SK-N-SH (cell line): ENCODE results near the gene WFDC2. TPM values are rescaled to one million over a fixed set of nuclear protein-coding genes. Genes with fewer than 3 reads are reported as not detected.

Experiments used
- CTCF ChIA-PET: fragments of 300-600, 350-600 bp; formaldehyde crosslinking; extraction: SDS; loops from one replicate; lab custom pipeline; 2021; lab: Yijun Ruan, JAX
- POLR2A ChIA-PET: fragments of 350-600 bp; sonication (Branson Sonifier 250); formaldehyde crosslinking; extraction: SDS; loops from one replicate; lab custom pipeline; 2020; ENCODE audit warnings: antibody characterized with exemption, inconsistent platforms; lab: Yijun Ruan, JAX
- DNase-seq: peaks from one replicate; pipeline ENCODE4 v3.0.0; 2012
- H2AFZ ChIP-seq: fragments of 200-600 bp; sonication (generic); 2 replicates; pipeline ENCODE4 v1.8.1; 2016; ENCODE audit warnings: antibody characterized with exemption, mild to moderate bottlenecking, low read depth
- H3F3A ChIP-seq: fragments of 200-600 bp; sonication (generic); replicated peaks from 2 replicates; pipeline ENCODE3; 2016; ENCODE audit warnings: antibody characterized with exemption, mild to moderate bottlenecking; ENCODE audit not compliant: insufficient read depth
- H3K27ac ChIP-seq, 2 experiments: fragments of 200-500 bp in 1 of 2; fragments of 200-600 bp in 1 of 2; sonication (Bioruptor generic) in 1 of 2; sonication (generic), shearing (Covaris generic) in 1 of 2; 2 replicates each; pipeline versions ENCODE4 v1.5.1 to v1.6.1; 2014 to 2016; ENCODE audit warnings: low read depth in 2 of 2, inconsistent platforms in 1 of 2, low read length in 1 of 2, mild to moderate bottlenecking in 1 of 2, mixed read lengths in 1 of 2
- H3K27me3 ChIP-seq: fragments of 200-600 bp; sonication (generic), shearing (Covaris generic); 2 replicates; pipeline ENCODE4 v1.6.1; 2016; ENCODE audit warnings: mixed run types; ENCODE audit not compliant: insufficient read depth
- H3K36me3 ChIP-seq, 2 experiments: fragments of 200-500 bp in 1 of 2; fragments of 200-600 bp in 1 of 2; sonication (Bioruptor generic) in 1 of 2; sonication (generic) in 1 of 2; replicated peaks in 1 of 2; 2 replicates each; pipeline versions ENCODE3 to v1.5.1; 2014 to 2016; ENCODE audit warnings: low read length in 1 of 2, mild to moderate bottlenecking in 1 of 2; ENCODE audit not compliant: insufficient read depth in 2 of 2, control insufficient read depth in 1 of 2
- H3K4me1 ChIP-seq, 2 experiments: fragments of 200-500 bp in 1 of 2; fragments of 200-600 bp in 1 of 2; sonication (Bioruptor generic) in 1 of 2; sonication (generic), shearing (Covaris generic) in 1 of 2; 2 replicates each; pipeline versions ENCODE4 v1.5.1 to v1.6.1; 2014 to 2016; ENCODE audit warnings: low read depth in 1 of 2, low read length in 1 of 2, mixed run types in 1 of 2; ENCODE audit not compliant: insufficient read depth in 2 of 2, control insufficient read depth in 1 of 2
- H3K4me2 ChIP-seq: fragments of 200-600 bp; sonication (generic), shearing (Covaris generic); 2 replicates; pipeline ENCODE4 v1.6.1; 2017; ENCODE audit warnings: mixed run types
- H3K4me3 ChIP-seq, 2 experiments: fragments of 200-500 bp in 1 of 2; fragments of 200-600 bp in 1 of 2; sonication (Bioruptor generic) in 1 of 2; sonication (generic), shearing (Covaris generic) in 1 of 2; 2 replicates each; pipeline versions ENCODE4 v1.5.1 to v1.8.1; 2014 to 2016; ENCODE audit warnings: low read depth in 2 of 2, inconsistent platforms in 1 of 2, low read length in 1 of 2, mild to moderate bottlenecking in 1 of 2, mixed read lengths in 1 of 2, moderate library complexity in 1 of 2
- H3K79me2 ChIP-seq: fragments of 200-600 bp; sonication (generic); 2 replicates; pipeline ENCODE4 v1.8.1; 2017; ENCODE audit warnings: mild to moderate bottlenecking; ENCODE audit not compliant: insufficient read depth
- H3K9ac ChIP-seq: fragments of 200-600 bp; sonication (generic); 2 replicates; pipeline ENCODE4 v1.6.1; 2017; ENCODE audit warnings: mixed run types
- H3K9me2 ChIP-seq: fragments of 200-600 bp; sonication (generic); 2 replicates; pipeline ENCODE4 v1.6.1; 2017; ENCODE audit warnings: mixed run types
- H3K9me3 ChIP-seq: fragments of 200-600 bp; sonication (generic); 2 replicates; pipeline ENCODE4 v1.6.1; 2017; ENCODE audit warnings: mixed run types, mild to moderate bottlenecking, moderate library complexity
- H4K20me1 ChIP-seq: fragments of 200-600 bp; sonication (generic); 2 replicates; pipeline ENCODE4 v1.6.1; 2017; ENCODE audit warnings: mild to moderate bottlenecking, mixed run types; ENCODE audit not compliant: insufficient read depth
- CHD2 ChIP-seq: fragments of 150-350 bp; IDR thresholded peaks from 2 replicates; pipeline ENCODE4 v1.6.1; 2018; ENCODE audit warnings: low read length; ENCODE audit not compliant: partially characterized antibody
- ELF1 ChIP-seq: IDR thresholded peaks from 2 replicates; pipeline ENCODE4 v1.4.0; 2012
- EZH2phosphoT487 ChIP-seq: fragments of 200-600 bp; sonication (generic); IDR thresholded peaks from 2 replicates; pipeline ENCODE4 v1.6.1; 2017; ENCODE audit warnings: low read depth, mixed run types, mild to moderate bottlenecking, antibody characterized with exemption, moderate library complexity, borderline replicate concordance
- FOSL2 ChIP-seq: IDR thresholded peaks from 2 replicates; pipeline ENCODE4 v1.4.0; 2012; ENCODE audit warnings: low read depth, mild to moderate bottlenecking, moderate library complexity, borderline replicate concordance
- FOXJ3 ChIP-seq: sonication (generic); formaldehyde crosslinking; IDR thresholded peaks from 2 replicates; pipeline ENCODE4 v1.5.1; 2020; ENCODE audit warnings: mild to moderate bottlenecking, missing genetic modification reagents
- FOXM1 ChIP-seq: IDR thresholded peaks from 2 replicates; pipeline ENCODE4 v1.4.0; 2012; ENCODE audit warnings: low read depth, mild to moderate bottlenecking
- GABPA ChIP-seq: IDR thresholded peaks from 2 replicates; pipeline ENCODE4 v1.4.0; 2012; ENCODE audit warnings: low read depth, mild to moderate bottlenecking
- JUND ChIP-seq: IDR thresholded peaks from 2 replicates; pipeline ENCODE4 v1.4.0; 2012
- MEF2A ChIP-seq: IDR thresholded peaks from 2 replicates; pipeline ENCODE4 v1.4.0; 2012; ENCODE audit warnings: low read depth, borderline replicate concordance
- NFIC ChIP-seq: IDR thresholded peaks from 2 replicates; pipeline ENCODE4 v1.4.0; 2012; ENCODE audit warnings: borderline replicate concordance
- NRF1 ChIP-seq: IDR thresholded peaks from 2 replicates; pipeline ENCODE4 v1.6.1; 2012; ENCODE audit warnings: low read depth, mild to moderate bottlenecking, low read length
- RAD21 ChIP-seq: IDR thresholded peaks from 2 replicates; pipeline ENCODE4 v1.6.1; 2012; ENCODE audit warnings: mild to moderate bottlenecking, low read length
- SIN3A ChIP-seq: IDR thresholded peaks from 2 replicates; pipeline ENCODE4 v1.6.1; 2012; ENCODE audit warnings: low read depth, mild to moderate bottlenecking, low read length, moderate library complexity, borderline replicate concordance
- SMC3 ChIP-seq: IDR thresholded peaks from 2 replicates; pipeline ENCODE4 v1.6.1; 2012; ENCODE audit warnings: low read depth, low read length, improper control_type of control experiment
- TEAD4 ChIP-seq: IDR thresholded peaks from 2 replicates; pipeline ENCODE4 v1.4.0; 2012; ENCODE audit warnings: mild to moderate bottlenecking, borderline replicate concordance; ENCODE audit not compliant: insufficient read depth
- YY1 ChIP-seq: IDR thresholded peaks from 2 replicates; pipeline ENCODE4 v1.4.0; 2012; ENCODE audit warnings: low read depth, mild to moderate bottlenecking
- WGBS: methylation state at CpG from one replicate; pipeline ENCODE4 v1.1.6; 2017; ENCODE audit warnings: low lambda C conversion rate; 5-methylcytosine and 5-hydroxymethylcytosine counted together
- polyA plus RNA-seq, 3 experiments: library from polyadenylated mRNA; depleted of rRNA; stranded (reverse); fragments of >200 nt; gene quantifications; 2 replicates each; pipeline ENCODE4 v1.2.3, GENCODE V29; 2012
- TF ChIP-seq, protein P1 (sequence below): fragments of 150-350 bp; IDR thresholded peaks from 2 replicates; pipeline ENCODE4 v1.6.1; 2017; ENCODE audit warnings: antibody characterized with exemption, low read length, low read depth, borderline replicate concordance
- TF ChIP-seq, protein P2 (sequence below): IDR thresholded peaks from 2 replicates; pipeline ENCODE4 v1.4.0; 2012; ENCODE audit warnings: low read depth, borderline replicate concordance
- TF ChIP-seq, protein P3 (sequence below): IDR thresholded peaks from 2 replicates; pipeline ENCODE4 v1.4.0; 2012; ENCODE audit warnings: low read depth
- TF ChIP-seq, protein P4 (sequence below): IDR thresholded peaks from 2 replicates; pipeline ENCODE4 v1.6.1; 2012; ENCODE audit warnings: mild to moderate bottlenecking, low read depth, low read length, moderate library complexity

The WFDC2 gene
- polyA plus RNA-seq, 1 of the 3 experiments (the other 2 are of a cell fraction), result 0.21 TPM

DNA sequence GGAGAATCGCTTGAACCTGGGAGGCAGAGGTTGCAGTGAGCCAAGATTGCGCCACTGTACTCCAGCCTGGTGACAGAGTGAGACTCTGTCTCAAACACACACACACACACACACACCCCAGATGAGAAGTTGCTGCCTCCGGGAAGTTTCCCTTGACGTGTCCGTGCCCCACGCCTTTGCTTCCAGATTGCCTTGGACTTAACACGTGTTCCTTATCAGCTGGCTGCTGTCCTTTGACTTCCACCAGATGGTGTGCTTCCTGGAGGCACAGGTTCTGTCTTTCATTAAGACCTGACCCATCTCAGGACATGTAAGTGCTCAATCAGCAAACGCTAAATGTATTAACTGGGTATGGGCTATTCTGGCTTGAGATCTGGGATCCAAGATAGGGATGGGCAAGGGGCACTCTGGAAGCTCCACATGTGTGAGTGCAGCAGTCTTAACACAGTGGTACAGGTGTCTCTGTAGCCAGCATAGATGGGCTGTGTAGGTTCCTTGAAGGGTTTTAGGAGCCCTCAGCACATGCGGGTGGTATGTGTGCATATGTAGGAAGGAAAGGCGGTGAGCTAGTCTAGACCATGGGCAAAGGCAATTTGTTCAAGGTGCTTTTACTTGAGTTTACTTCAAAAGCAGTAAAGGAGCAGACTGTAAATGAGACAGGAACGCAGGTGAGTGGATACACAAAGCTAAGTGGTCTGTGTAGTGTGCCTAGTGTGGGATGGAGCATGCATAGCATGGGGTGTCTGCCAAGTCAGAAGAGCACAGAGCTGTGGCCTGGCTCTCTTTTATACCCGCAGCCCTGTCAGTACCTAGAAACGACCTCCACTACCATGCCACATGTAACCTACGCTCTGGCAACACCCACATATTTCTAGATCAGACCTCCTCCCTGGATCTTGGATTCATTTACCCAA is 42.1 kb upstream of the WFDC2 start (continued):
- TF ChIP-seq FOXJ3 (CRISPR knock-in tag) (peak; percentile 93; the same call in 1 of the 2 replicates), MEF2A (no peak), EZH2phosphoT487 (no peak), FOSL2 (no peak), ELF1 (no peak), FOXM1 (no peak), YY1 (no peak)
- TF ChIP-seq, protein P1, sequence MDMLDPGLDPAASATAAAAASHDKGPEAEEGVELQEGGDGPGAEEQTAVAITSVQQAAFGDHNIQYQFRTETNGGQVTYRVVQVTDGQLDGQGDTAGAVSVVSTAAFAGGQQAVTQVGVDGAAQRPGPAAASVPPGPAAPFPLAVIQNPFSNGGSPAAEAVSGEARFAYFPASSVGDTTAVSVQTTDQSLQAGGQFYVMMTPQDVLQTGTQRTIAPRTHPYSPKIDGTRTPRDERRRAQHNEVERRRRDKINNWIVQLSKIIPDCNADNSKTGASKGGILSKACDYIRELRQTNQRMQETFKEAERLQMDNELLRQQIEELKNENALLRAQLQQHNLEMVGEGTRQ, result no peak
- TF ChIP-seq, protein P2, sequence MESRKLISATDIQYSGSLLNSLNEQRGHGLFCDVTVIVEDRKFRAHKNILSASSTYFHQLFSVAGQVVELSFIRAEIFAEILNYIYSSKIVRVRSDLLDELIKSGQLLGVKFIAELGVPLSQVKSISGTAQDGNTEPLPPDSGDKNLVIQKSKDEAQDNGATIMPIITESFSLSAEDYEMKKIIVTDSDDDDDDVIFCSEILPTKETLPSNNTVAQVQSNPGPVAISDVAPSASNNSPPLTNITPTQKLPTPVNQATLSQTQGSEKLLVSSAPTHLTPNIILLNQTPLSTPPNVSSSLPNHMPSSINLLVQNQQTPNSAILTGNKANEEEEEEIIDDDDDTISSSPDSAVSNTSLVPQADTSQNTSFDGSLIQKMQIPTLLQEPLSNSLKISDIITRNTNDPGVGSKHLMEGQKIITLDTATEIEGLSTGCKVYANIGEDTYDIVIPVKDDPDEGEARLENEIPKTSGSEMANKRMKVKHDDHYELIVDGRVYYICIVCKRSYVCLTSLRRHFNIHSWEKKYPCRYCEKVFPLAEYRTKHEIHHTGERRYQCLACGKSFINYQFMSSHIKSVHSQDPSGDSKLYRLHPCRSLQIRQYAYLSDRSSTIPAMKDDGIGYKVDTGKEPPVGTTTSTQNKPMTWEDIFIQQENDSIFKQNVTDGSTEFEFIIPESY, result no peak

GRCh38 chr20:45429618-45430017 is 39.9 kb upstream of the WFDC2 start:
- H2AFZ ChIP-seq, result no peak overlapping the region
- no peaks in the 10 kb centered on the region for H3K27me3 ChIP-seq
- H3K9ac ChIP-seq, result no peak overlapping the region
- peaks cover 0 to 23% of the 10 kb centered on the region in 2 experiments; a peak in 1 of 4 replicates for H3K4me1 ChIP-seq
- no peaks in the 10 kb centered on the region for H4K20me1 ChIP-seq
- DNase-seq, result no peak
- H3K9me2 ChIP-seq, result no peaks in the 10 kb centered on the region
- WGBS, result 59% methylated on average over 2 of the region's 2 CpGs
- H3K36me3 ChIP-seq, result peaks cover 0 to 10% of the 10 kb centered on the region in 2 experiments
- H3K9me3 ChIP-seq, result no peaks in the 10 kb centered on the region
- ChIA-PET POLR2A (no interaction called here), CTCF (interaction anchor here (0.9 to 3.5 kb wide), 7 partner anchors 20 to 341 kb away, joined by 3 to 19 read pairs (median 4); partner anchors contain the start of gene SYS1)
- no peak overlapping the region for H3K4me2 ChIP-seq
- TF ChIP-seq NRF1, result no peak
- no peak for TF ChIP-seq RAD21
- no peak for TF ChIP-seq TEAD4
- TF ChIP-seq, protein P1, result no peak
- TF ChIP-seq FOSL2, result no peak
- TF ChIP-seq, protein P3, sequence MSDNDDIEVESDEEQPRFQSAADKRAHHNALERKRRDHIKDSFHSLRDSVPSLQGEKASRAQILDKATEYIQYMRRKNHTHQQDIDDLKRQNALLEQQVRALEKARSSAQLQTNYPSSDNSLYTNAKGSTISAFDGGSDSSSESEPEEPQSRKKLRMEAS, result no peak
- no peak for TF ChIP-seq NFIC
- TF ChIP-seq, protein P4, sequence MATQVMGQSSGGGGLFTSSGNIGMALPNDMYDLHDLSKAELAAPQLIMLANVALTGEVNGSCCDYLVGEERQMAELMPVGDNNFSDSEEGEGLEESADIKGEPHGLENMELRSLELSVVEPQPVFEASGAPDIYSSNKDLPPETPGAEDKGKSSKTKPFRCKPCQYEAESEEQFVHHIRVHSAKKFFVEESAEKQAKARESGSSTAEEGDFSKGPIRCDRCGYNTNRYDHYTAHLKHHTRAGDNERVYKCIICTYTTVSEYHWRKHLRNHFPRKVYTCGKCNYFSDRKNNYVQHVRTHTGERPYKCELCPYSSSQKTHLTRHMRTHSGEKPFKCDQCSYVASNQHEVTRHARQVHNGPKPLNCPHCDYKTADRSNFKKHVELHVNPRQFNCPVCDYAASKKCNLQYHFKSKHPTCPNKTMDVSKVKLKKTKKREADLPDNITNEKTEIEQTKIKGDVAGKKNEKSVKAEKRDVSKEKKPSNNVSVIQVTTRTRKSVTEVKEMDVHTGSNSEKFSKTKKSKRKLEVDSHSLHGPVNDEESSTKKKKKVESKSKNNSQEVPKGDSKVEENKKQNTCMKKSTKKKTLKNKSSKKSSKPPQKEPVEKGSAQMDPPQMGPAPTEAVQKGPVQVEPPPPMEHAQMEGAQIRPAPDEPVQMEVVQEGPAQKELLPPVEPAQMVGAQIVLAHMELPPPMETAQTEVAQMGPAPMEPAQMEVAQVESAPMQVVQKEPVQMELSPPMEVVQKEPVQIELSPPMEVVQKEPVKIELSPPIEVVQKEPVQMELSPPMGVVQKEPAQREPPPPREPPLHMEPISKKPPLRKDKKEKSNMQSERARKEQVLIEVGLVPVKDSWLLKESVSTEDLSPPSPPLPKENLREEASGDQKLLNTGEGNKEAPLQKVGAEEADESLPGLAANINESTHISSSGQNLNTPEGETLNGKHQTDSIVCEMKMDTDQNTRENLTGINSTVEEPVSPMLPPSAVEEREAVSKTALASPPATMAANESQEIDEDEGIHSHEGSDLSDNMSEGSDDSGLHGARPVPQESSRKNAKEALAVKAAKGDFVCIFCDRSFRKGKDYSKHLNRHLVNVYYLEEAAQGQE, result no peak
- no peak for TF ChIP-seq SIN3A
- no peak for TF ChIP-seq CHD2
- TF ChIP-seq SMC3, result no peak
- TF ChIP-seq MEF2A, result no peak
- TF ChIP-seq GABPA, result no peak
- TF ChIP-seq JUND, result no peak
- TF ChIP-seq ELF1, result no peak
- no peaks in the 10 kb centered on the region for H3K79me2 ChIP-seq
- no peak overlapping the region for H3K4me3 ChIP-seq
- no peak overlapping the region for H3K27ac ChIP-seq
- H3F3A ChIP-seq, result no peaks in the 10 kb centered on the region
